Liver (tissue), 9 donors: ENCODE data around the gene TRMT44. TPM values are rescaled to one million over a fixed set of nuclear protein-coding genes. Genes with fewer than 3 reads are reported as not detected.

Experiments
- DNase-seq: peaks from one replicate; pipeline ENCODE4 v3.0.0-alpha.2; 2017; ENCODE audit warnings: low spot score
- H3K27ac ChIP-seq, 2 donors: one replicate each; pipeline ENCODE4 v1.7.0; 2013; ENCODE audit warnings: inconsistent platforms in 2 of 2, low read length in 2 of 2, control low read depth in 1 of 2, low read depth in 1 of 2, mild to moderate bottlenecking in 1 of 2
- H3K27me3 ChIP-seq, 4 donors: one replicate each; pipeline versions ENCODE4 v1.6.1 to v1.7.0; 2013; ENCODE audit warnings: low read length in 3 of 4, inconsistent platforms in 1 of 4, mild to moderate bottlenecking in 1 of 4, moderate library complexity in 1 of 4; ENCODE audit not compliant: control insufficient read depth in 4 of 4, insufficient read depth in 4 of 4
- H3K36me3 ChIP-seq, 4 donors: one replicate each; pipeline versions ENCODE4 v1.6.1 to v1.7.0; 2013; ENCODE audit warnings: low read length in 3 of 4, mild to moderate bottlenecking in 3 of 4, low read depth in 1 of 4, moderate library complexity in 1 of 4; ENCODE audit not compliant: control insufficient read depth in 4 of 4, insufficient read depth in 3 of 4
- H3K4me1 ChIP-seq, 4 donors: one replicate each; pipeline versions ENCODE4 v1.6.1 to v1.7.0; 2013; ENCODE audit warnings: low read length in 3 of 4, mild to moderate bottlenecking in 3 of 4, moderate library complexity in 1 of 4; ENCODE audit not compliant: control insufficient read depth in 4 of 4, insufficient read depth in 4 of 4
- H3K4me3 ChIP-seq, 3 donors: one replicate each; pipeline versions ENCODE4 v1.6.1 to v1.7.0; 2013; ENCODE audit warnings: low read length in 3 of 3, control low read depth in 1 of 3, low read depth in 1 of 3, mild to moderate bottlenecking in 1 of 3
- H3K9ac ChIP-seq, 2 donors: one replicate each; pipeline ENCODE4 v1.7.0; 2013; ENCODE audit warnings: low read length in 2 of 2, mild to moderate bottlenecking in 2 of 2, moderate library complexity in 2 of 2, control low read depth in 1 of 2, low read depth in 1 of 2
- H3K9me3 ChIP-seq, 4 donors: one replicate each; pipeline versions ENCODE4 v1.6.1 to v1.7.0; 2013; ENCODE audit warnings: low read length in 3 of 4; ENCODE audit not compliant: control insufficient read depth in 4 of 4
- ATF3 ChIP-seq: IDR thresholded peaks from 2 replicates; pipeline ENCODE4 v1.6.1; 2016; ENCODE audit warnings: antibody characterized with exemption
- CTCF ChIP-seq: fragments of 150-350 bp; IDR thresholded peaks from 2 replicates; pipeline ENCODE4 v1.5.1; 2017; ENCODE audit warnings: improper control_type of control experiment, low read depth, low read length; ENCODE audit not compliant: missing input control
- EGR1 ChIP-seq, 2 donors: IDR thresholded peaks; 2 replicates each; pipeline ENCODE4 v1.6.1; 2016 to 2018; ENCODE audit warnings: antibody characterized with exemption in 2 of 2, low read depth in 2 of 2
- FOXA1 ChIP-seq: IDR thresholded peaks from 2 replicates; pipeline ENCODE4 v1.6.1; 2016; ENCODE audit warnings: antibody characterized with exemption
- FOXA2 ChIP-seq: IDR thresholded peaks from 2 replicates; pipeline ENCODE4 v1.6.1; 2016; ENCODE audit warnings: antibody characterized with exemption
- GABPA ChIP-seq, 2 donors: IDR thresholded peaks in 1 of 2; conservative IDR thresholded peaks in 1 of 2; 2 replicates each; pipeline ENCODE4 v1.6.1; 2016; ENCODE audit warnings: antibody characterized with exemption in 2 of 2, mild to moderate bottlenecking in 1 of 2, moderate library complexity in 1 of 2
- HNF4A ChIP-seq, 2 donors: conservative IDR thresholded peaks; 2 replicates each; pipeline ENCODE4 v1.6.1; 2016; ENCODE audit warnings: antibody characterized with exemption in 2 of 2, mild to moderate bottlenecking in 2 of 2
- HNF4G ChIP-seq: IDR thresholded peaks from 2 replicates; pipeline ENCODE4 v1.6.1; 2016; ENCODE audit warnings: antibody characterized with exemption
- JUND ChIP-seq, 2 donors: IDR thresholded peaks; 2 replicates each; pipeline ENCODE4 v1.6.1; 2016; ENCODE audit warnings: antibody characterized with exemption in 2 of 2
- MAX ChIP-seq: IDR thresholded peaks from 2 replicates; pipeline ENCODE4 v1.6.1; 2016; ENCODE audit warnings: antibody characterized with exemption
- NR2F2 ChIP-seq: IDR thresholded peaks from 2 replicates; pipeline ENCODE4 v1.6.1; 2016; ENCODE audit warnings: antibody characterized with exemption
- RAD21 ChIP-seq, 2 donors: IDR thresholded peaks; 2 replicates each; pipeline ENCODE4 v1.6.1; 2016; ENCODE audit warnings: antibody characterized with exemption in 2 of 2, mild to moderate bottlenecking in 2 of 2
- REST ChIP-seq: IDR thresholded peaks from 2 replicates; pipeline ENCODE4 v1.6.1; 2016; ENCODE audit warnings: antibody characterized with exemption, mild to moderate bottlenecking
- RXRA ChIP-seq, 2 donors: IDR thresholded peaks; 2 replicates each; pipeline ENCODE4 v1.6.1; 2017 to 2018; ENCODE audit warnings: antibody characterized with exemption in 2 of 2, mild to moderate bottlenecking in 1 of 2
- SP1 ChIP-seq: IDR thresholded peaks from 2 replicates; pipeline ENCODE4 v1.6.1; 2018; ENCODE audit warnings: antibody characterized with exemption, mild to moderate bottlenecking
- TAF1 ChIP-seq: conservative IDR thresholded peaks from 2 replicates; pipeline ENCODE4 v1.6.1; 2016; ENCODE audit warnings: antibody characterized with exemption, mild to moderate bottlenecking
- YY1 ChIP-seq: IDR thresholded peaks from 2 replicates; pipeline ENCODE4 v1.6.1; 2016; ENCODE audit warnings: antibody characterized with exemption, mild to moderate bottlenecking
- ZBTB33 ChIP-seq: IDR thresholded peaks from 2 replicates; pipeline ENCODE4 v1.6.1; 2016; ENCODE audit warnings: antibody characterized with exemption
- WGBS: extraction: QIAGEN DNeasy Blood & Tissue Kit; methylation state at CpG from one replicate; pipeline ENCODE4 v1.1.7; 2013; 5-methylcytosine and 5-hydroxymethylcytosine counted together
- polyA plus RNA-seq, 2 donors: library from polyadenylated mRNA; stranded (reverse) in 1 of 2; unstranded in 1 of 2; fragments of 200-250 nt in 1 of 2; fragments of >200 nt in 1 of 2; fragmentation: Nextera tagmentation in 1 of 2; extraction: Ambion mirVana in 1 of 2; gene quantifications; one replicate each; pipeline versions ENCODE4 v1.2.1 to v1.2.3, GENCODE V29; 2013 to 2015
- total RNA-seq, 2 donors: library from RNA; depleted of rRNA; stranded (reverse); fragments of >200 nt; gene quantifications; one replicate each; pipeline ENCODE4 v1.2.3, GENCODE V29; 2014
- donor health status: healthy.
- donor health status: healthy.
- donor health status: healthy.
- donor health status: healthy.
- donor health status: healthy.

TRMT44 gene
- 10 to 100 TPM in 1 of 2 donors, 1 to 10 TPM in 1; 7.1 to 16.0 TPM for total RNA-seq
- polyA plus RNA-seq: 1 to 10 TPM; 3.0 to 4.2 TPM

- H3K27ac ChIP-seq: peak within 1 kb of the TSS; percentile 95 to 100
- TF ChIP-seq JUND (IDR thresholded peaks at IDR 0.05) (peak in 1 of 2 donors; percentile 39), YY1 (peak; percentile 96), FOXA1 (no peak), ZBTB33 (peak; percentile 58), HNF4A (conservative IDR thresholded peaks at IDR 0.05) (peak; percentile 81 to 89), CTCF (no peak), NR2F2 (peak; percentile 58), EGR1 (IDR thresholded peaks at IDR 0.05; ENCODE audit: low read depth in 2 of 2) (peak; percentile 53 to 90), MAX (peak; percentile 65), ATF3 (no peak), TAF1 (peak; percentile 68), GABPA (IDR thresholded peaks at IDR 0.05 in 1 of 2, conservative IDR thresholded peaks at IDR 0.05 in 1 of 2) (peak; percentile 78 to 93), RXRA (IDR thresholded peaks at IDR 0.05) (peak; percentile 65 to 67), HNF4G (peak; percentile 69), REST (peak; percentile 69), RAD21 (IDR thresholded peaks at IDR 0.05) (peak in 1 of 2 donors; percentile 30), FOXA2 (no peak), SP1 (peak; percentile 91)
- peak; percentile 99 for DNase-seq
- H3K4me3 ChIP-seq: peak within 1 kb of the TSS; percentile 65 to 92 (median 68)
- H3K27me3 ChIP-seq: no peaks in the 10 kb centered on the region
- peaks cover 16 to 49% (median 40%) of the 10 kb centered on the region in 4 donors for H3K4me1 ChIP-seq
- H3K36me3 ChIP-seq: no peaks in the 10 kb centered on the region
- under 1% methylated on average over 60 of the region's 60 CpGs for WGBS
- peak within 1 kb of the TSS; percentile 52 to 93 for H3K9ac ChIP-seq
- H3K9me3 ChIP-seq: no peaks in the 10 kb centered on the region
Measured at GRCh38 chr4:8440492-8441311, at the start of gene TRMT44, which contains the start of gene ACOX3. TSS of gene TRMT44 (plus strand) at chr4:8440777. CDS start at chr4:8440823, 46 bp downstream. TSS of gene ACOX3 (minus strand) at chr4:8440723. CDS start at chr4:8416521, 24,202 bp downstream.
